VCaP (cell line): ENCODE data around the gene POMT2.

Experiments
- H3K27ac ChIP-seq: fragments of 450-650 bp; 2 replicates; pipeline ENCODE4 v1.5.1; 2017
- CTCF ChIP-seq: fragments of 450-650 bp; conservative IDR thresholded peaks from 2 replicates; pipeline ENCODE4 v1.5.1; 2017; ENCODE audit warnings: mild to moderate bottlenecking, moderate library complexity

The POMT2 gene

GRCh38 chr14:77347751-77348150, 27.1 kb upstream of the POMT2 start:
- TF ChIP-seq CTCF = no peak
- no peak overlapping the region for H3K27ac ChIP-seq

DNA sequence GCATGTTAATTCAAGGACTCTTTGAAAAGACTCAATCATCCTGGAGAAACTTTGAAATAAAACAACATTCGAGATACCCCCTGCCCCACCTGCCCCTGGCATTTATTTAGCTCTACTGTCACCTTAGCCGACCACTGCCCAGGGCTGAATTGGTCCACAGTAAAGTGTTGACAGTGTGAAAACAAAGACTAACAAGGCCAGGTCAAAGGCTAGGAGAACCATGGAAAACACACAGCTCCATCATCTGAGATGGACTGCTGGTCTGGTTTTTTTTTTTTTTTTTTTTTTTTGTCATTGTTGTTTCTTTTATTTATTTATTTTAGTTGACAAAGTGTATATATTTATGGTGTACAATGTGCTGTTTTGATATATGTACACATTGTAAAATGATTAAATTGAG, 25.8 kb upstream of the POMT2 start:
- no peak overlapping the region for H3K27ac ChIP-seq
- no peak for TF ChIP-seq CTCF

GRCh38 chr14:77344377-77344996, 23.8 kb upstream of the POMT2 start:
- TF ChIP-seq CTCF = no peak
- no peak overlapping the region for H3K27ac ChIP-seq

DNA sequence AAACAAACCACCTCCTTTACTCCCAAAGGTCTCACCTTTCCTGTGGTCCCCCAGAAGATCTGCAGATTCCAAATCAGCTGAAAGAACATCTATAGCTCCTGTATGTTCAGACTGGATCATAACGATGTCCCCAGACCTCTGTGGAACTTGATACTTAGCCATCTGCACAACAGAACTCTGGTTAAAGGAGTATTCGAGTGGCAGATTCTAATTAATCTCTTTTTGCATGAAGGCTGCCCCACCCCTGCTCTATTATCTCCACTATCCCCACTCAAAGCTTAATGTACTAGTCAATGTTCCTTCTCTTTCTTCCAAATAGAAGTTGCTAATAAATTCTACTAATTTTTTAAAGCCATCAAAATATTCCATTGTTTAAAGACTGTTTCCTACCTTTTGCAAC, 23.0 kb upstream of the POMT2 start:
- no peak overlapping the region for H3K27ac ChIP-seq
- no peak for TF ChIP-seq CTCF

- no peak for TF ChIP-seq CTCF
Observed at GRCh38 chr14:77342726-77343397, 22.2 kb upstream of the POMT2 start.

DNA sequence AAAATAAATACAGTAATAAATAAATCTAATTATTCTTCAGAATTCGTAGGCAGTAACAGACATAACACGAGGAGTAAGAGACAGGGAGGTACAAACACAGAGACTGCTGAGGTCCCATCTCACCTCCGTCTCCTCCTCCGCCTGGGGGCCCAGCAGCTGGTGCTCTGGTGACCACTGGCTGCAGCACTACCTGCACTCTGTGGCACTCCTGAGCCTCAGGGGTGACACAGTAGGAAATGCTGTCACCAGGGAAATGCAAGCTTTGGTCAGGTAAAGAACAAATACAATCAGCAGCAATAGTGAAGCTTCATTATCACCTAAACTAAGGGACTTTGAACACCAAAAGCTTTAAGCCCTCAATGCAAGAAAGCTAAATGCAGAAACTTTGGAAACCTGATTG, 19.7 kb upstream of the POMT2 start:
- H3K27ac ChIP-seq = no peak overlapping the region
- no peak for TF ChIP-seq CTCF

More at GRCh38 chr14:77342726-77343397, 22.2 kb upstream of the POMT2 start:
- H3K27ac ChIP-seq = no peak overlapping the region

GRCh38 chr14:77339407-77339806, 18.7 kb upstream of the POMT2 start:
- no peak for TF ChIP-seq CTCF

More at GRCh38 chr14:77339407-77339806, 18.7 kb upstream of the POMT2 start:
- H3K27ac ChIP-seq = no peak overlapping the region
